SK-N-SH treated with all-trans-retinoic acid at 6 μM for 48 hours (cell line): Measurements from ENCODE around the gene CREBRF.
A peak's percentile ranks its signal among the peaks of the same experiment; 100 is the strongest.

Source experiments
- ATAC-seq: fragments of 200-7000 bp; cut with Tn5 transposase; 3 replicates; pipeline ENCODE4 v1.9.1; 2020; ENCODE audit warnings: mild to moderate bottlenecking, moderate library complexity
- ARNTL ChIP-seq: fragments of 450-650 bp; formaldehyde crosslinking; IDR thresholded peaks from 2 replicates; pipeline ENCODE4 v1.5.0; 2020; ENCODE audit warnings: low read depth, mild to moderate bottlenecking, moderate library complexity, borderline replicate concordance
- BACH2 ChIP-seq: fragments of 250-450 bp; sonication (Bioruptor Pico); IDR thresholded peaks from 2 replicates; pipeline ENCODE4 v1.9.0; 2021; ENCODE audit warnings: mild to moderate bottlenecking, borderline replicate concordance
- CREB5 ChIP-seq: fragments of 250-450 bp; sonication (Bioruptor Pico); IDR thresholded peaks from 2 replicates; pipeline ENCODE4 v1.5.1; 2020; ENCODE audit warnings: low read depth, mild to moderate bottlenecking, moderate library complexity
- CSDC2 ChIP-seq: fragments of 250-450 bp; sonication (Bioruptor Pico); IDR thresholded peaks from 2 replicates; pipeline ENCODE4 v1.5.0; 2020; ENCODE audit warnings: mild to moderate bottlenecking, moderate library complexity
- CSRNP3 ChIP-seq: fragments of 250-450 bp; sonication (Bioruptor Pico); IDR thresholded peaks from 2 replicates; pipeline ENCODE4 v1.5.1; 2021; ENCODE audit warnings: mild to moderate bottlenecking, moderate library complexity
- ESRRG ChIP-seq: fragments of 250-450 bp; sonication (Bioruptor Pico); IDR thresholded peaks from 2 replicates; pipeline ENCODE4 v1.6.1; 2021; ENCODE audit warnings: mild to moderate bottlenecking
- GLIS3 ChIP-seq: fragments of 250-450 bp; sonication (Bioruptor Pico); IDR thresholded peaks from 2 replicates; pipeline ENCODE4 v1.5.0; 2020; ENCODE audit warnings: mild to moderate bottlenecking, moderate library complexity
- ISL1 ChIP-seq: fragments of 250-450 bp; sonication (Bioruptor Pico); IDR thresholded peaks from 2 replicates; pipeline ENCODE4 v2.1.2; 2022; ENCODE audit warnings: mild to moderate bottlenecking, moderate library complexity
- PATZ1 ChIP-seq: fragments of 250-450 bp; sonication (Bioruptor Pico); IDR thresholded peaks from 2 replicates; pipeline ENCODE4 v1.8.0; 2020; ENCODE audit warnings: mild to moderate bottlenecking, moderate library complexity, borderline replicate concordance
- POU6F1 ChIP-seq: fragments of 250-450 bp; sonication (Bioruptor Pico); IDR thresholded peaks from 2 replicates; pipeline ENCODE4 v1.8.0; 2021; ENCODE audit warnings: low read depth, mild to moderate bottlenecking, moderate library complexity, borderline replicate concordance
- RARB ChIP-seq: fragments of 250-450 bp; sonication (Bioruptor Pico); IDR thresholded peaks from 2 replicates; pipeline ENCODE4 v1.8.0; 2021; ENCODE audit warnings: mild to moderate bottlenecking, moderate library complexity
- SNAI2 ChIP-seq: fragments of 250-450 bp; sonication (Bioruptor Pico); IDR thresholded peaks from 2 replicates; pipeline ENCODE4 v1.5.0; 2020; ENCODE audit warnings: mild to moderate bottlenecking, moderate library complexity
- TCF4 ChIP-seq: fragments of 250-450 bp; sonication (Bioruptor Pico); IDR thresholded peaks from 2 replicates; pipeline ENCODE4 v1.8.0; 2021; ENCODE audit warnings: mild to moderate bottlenecking, moderate library complexity, borderline replicate concordance
- TOX ChIP-seq: fragments of 250-450 bp; sonication (Bioruptor Pico); IDR thresholded peaks from 2 replicates; pipeline ENCODE4 v1.8.0; 2021; ENCODE audit warnings: mild to moderate bottlenecking, moderate library complexity, borderline replicate concordance
- ZC3H10 ChIP-seq: fragments of 250-450 bp; sonication (Bioruptor Pico); IDR thresholded peaks from 2 replicates; pipeline ENCODE4 v1.5.1; 2021; ENCODE audit warnings: mild to moderate bottlenecking, moderate library complexity
- ZFP3 ChIP-seq: fragments of 250-450 bp; sonication (Bioruptor Pico); IDR thresholded peaks from 2 replicates; pipeline ENCODE4 v1.5.0; 2020; ENCODE audit warnings: mild to moderate bottlenecking, moderate library complexity
- ZNF565 ChIP-seq: fragments of 450-650 bp; formaldehyde crosslinking; conservative IDR thresholded peaks from 2 replicates; pipeline ENCODE4 v1.5.0; 2020; ENCODE audit warnings: low read depth, mild to moderate bottlenecking, moderate library complexity
- ZNF70 ChIP-seq: fragments of 450-650 bp; formaldehyde crosslinking; IDR thresholded peaks from 2 replicates; pipeline ENCODE4 v1.5.0; 2020; ENCODE audit warnings: mild to moderate bottlenecking, moderate library complexity

CREBRF gene

GRCh38 chr5:173187054-173187743, 131.0 kb downstream of the CREBRF start:
- ATAC-seq: peak; percentile 51
- TF ChIP-seq POU6F1 (CRISPR knock-in tag): no peak
- TF ChIP-seq BACH2 (CRISPR knock-in tag): no peak
- TF ChIP-seq ZNF565 (CRISPR knock-in tag): no peak
- TF ChIP-seq ZFP3 (CRISPR knock-in tag): no peak
- no peak for TF ChIP-seq ESRRG (CRISPR knock-in tag)
- TF ChIP-seq TOX (CRISPR knock-in tag): no peak

- TF ChIP-seq ESRRG (CRISPR knock-in tag) (no peak), CSRNP3 (CRISPR knock-in tag) (no peak), ARNTL (no peak), ZC3H10 (CRISPR knock-in tag) (no peak), CREB5 (CRISPR knock-in tag) (no peak), SNAI2 (no peak), CSDC2 (CRISPR knock-in tag) (no peak), TOX (CRISPR knock-in tag) (no peak), PATZ1 (CRISPR knock-in tag) (no peak), ZNF70 (CRISPR knock-in tag) (no peak), ISL1 (CRISPR knock-in tag) (no peak), TCF4 (CRISPR knock-in tag) (no peak), RARB (no peak), GLIS3 (no peak), POU6F1 (CRISPR knock-in tag) (no peak), BACH2 (CRISPR knock-in tag) (no peak)
- ATAC-seq: no peak
These were observed 132.1 kb downstream of the CREBRF start for GRCh38 chr5:173188280-173188679.
